ENCODE measurements around the gene PRSS50. TPM values are rescaled to one million over a fixed set of nuclear protein-coding genes. Genes with fewer than 3 reads are reported as not detected.

The PRSS50 gene
- total RNA-seq, 1 donor from 2014 or later: not detected

GRCh38 chr3:46693038-46693891 lies 24.4 kb downstream of the PRSS50 start, which contains the start of gene ALS2CL:
Gene ALS2CL (minus strand): TSS chr3:46693679. CDS start chr3:46689440, 4,239 bp downstream.
- intact Hi-C loops (cut with micrococcal nuclease): no loop called here

DNA sequence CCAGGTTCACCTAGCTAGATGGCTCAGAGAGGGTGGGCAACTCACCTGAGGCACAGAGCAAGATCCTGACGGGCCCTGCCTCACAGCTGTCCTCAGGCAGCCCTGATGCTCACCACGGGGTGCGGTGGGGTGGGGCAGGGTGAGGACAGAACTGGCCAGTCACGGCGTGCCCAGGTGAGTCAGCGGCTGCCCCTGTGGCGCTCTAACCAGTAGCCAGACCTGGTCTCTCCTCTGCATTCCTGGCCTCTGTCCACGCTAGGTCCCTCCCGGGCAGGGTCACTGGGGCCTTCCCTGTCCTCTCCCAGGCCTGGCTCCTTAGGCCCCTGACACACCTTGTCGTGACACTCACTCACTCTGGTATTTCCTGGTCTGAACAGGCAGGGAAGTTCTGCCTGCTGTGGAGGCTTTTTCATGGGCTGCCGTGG lies 25.1 kb downstream of the PRSS50 start:
- intact Hi-C loops (cut with micrococcal nuclease): no loop called here

DNA sequence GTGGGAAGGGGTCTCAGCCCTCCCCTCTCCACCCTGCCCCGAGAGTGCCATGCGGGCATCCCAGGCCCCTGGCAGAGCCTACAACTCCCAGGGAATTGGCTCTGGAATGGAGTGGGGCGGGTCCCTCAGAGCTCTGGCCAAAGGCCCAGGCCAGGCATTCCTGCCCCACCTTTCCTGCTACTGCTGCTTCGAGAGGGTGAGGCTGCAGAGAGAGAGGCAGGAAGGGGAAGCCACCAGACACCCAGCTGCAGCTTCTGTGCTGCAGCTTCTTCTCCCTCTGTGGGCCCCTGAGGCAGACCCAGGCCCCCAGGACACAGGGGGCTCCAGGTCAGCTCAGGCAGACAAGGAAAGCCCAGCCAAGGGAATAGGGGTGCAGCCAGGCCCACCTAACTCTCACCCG lies 26.9 kb downstream of the PRSS50 start:
- intact Hi-C loops (cut with micrococcal nuclease): no loop called here

DNA sequence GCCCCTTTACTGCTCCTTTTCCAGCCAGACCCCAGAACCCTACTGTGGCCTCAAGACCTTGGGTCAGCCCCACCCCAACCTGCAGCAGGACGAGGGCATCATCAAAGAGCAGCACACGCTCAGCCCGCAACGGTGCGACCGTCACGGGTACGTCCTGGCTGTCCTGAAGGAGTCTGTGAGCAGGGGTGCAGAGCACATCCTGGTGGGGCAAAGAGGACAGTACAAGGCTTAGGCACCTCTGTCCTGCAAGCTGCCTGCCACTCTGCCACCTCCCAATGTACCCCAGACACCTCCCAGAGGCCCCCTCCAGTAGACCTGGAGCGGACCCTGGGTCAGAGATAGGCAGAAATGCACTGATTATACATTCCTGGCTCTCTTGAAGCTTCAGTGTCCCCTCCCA lies 32.2 kb downstream of the PRSS50 start:
- intact Hi-C loops (cut with micrococcal nuclease): no loop called here

GRCh38 chr3:46684891-46685290 lies 32.8 kb downstream of the PRSS50 start:
- intact Hi-C loops (cut with micrococcal nuclease): no loop called here

DNA sequence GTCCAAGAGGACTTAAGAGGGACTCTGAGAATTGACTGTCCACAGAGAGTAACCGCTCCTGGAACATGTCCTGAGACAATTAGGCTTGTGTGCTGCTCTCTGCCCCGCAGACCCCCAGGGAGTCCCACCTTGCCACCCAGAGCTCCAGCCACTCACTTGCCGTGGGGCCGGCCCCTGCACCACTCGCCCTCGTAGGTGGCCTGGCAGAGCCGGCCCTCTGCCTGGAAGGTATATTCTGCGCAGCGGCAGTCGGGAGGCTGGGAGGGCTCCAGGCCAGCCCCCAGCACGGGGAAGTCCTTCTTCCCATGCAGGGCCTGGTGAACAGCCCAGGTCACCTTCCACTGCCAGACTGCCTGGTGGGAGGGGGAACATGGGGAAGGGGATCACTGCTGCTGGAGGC lies 34.7 kb downstream of the PRSS50 start:
- intact Hi-C loops (cut with micrococcal nuclease): no loop called here

DNA sequence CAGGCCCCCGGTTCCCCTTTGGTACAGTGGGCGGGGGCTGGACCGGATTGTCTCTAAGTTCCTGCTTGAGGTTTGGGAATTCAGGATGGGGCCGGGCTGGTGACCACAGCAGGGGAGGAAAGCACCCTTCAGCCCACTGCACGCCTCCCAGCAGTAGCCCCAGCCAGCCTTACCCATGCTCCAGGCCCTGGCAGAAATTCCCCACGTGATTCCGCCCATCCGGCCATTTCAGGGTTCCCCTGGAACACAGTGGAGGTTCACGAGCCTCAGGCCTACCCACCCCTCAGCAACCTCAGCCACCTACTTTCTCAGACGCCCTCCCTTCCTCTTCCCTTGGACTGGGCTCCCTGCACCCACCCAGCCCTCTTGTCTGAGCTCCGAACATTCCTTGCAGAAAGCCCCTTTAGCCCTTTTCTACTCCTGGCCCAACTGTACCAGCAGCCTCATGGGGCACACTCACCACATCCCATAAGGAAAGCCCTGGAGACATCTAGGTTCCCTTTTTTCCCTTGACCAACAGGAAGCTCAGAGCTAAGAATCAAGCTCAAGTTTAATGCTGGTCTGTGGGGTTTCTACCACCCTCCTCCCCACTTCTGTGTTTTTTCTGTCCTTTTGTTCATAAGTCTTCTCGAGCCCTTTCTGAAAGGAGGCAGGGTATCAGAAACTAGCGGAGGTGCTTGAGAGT lies 35.7 kb downstream of the PRSS50 start:
- intact Hi-C loops (cut with micrococcal nuclease): no loop called here

GRCh38 chr3:46681387-46681786 lies 36.3 kb downstream of the PRSS50 start:
- intact Hi-C loops (cut with micrococcal nuclease): no loop called here

GRCh38 chr3:46680298-46680826 lies 37.3 kb downstream of the PRSS50 start:
- intact Hi-C loops (cut with micrococcal nuclease): no loop called here

- intact Hi-C loops (cut with micrococcal nuclease): no loop called here
Measured at GRCh38 chr3:46679681-46680080, 38.0 kb downstream of the PRSS50 start.

DNA sequence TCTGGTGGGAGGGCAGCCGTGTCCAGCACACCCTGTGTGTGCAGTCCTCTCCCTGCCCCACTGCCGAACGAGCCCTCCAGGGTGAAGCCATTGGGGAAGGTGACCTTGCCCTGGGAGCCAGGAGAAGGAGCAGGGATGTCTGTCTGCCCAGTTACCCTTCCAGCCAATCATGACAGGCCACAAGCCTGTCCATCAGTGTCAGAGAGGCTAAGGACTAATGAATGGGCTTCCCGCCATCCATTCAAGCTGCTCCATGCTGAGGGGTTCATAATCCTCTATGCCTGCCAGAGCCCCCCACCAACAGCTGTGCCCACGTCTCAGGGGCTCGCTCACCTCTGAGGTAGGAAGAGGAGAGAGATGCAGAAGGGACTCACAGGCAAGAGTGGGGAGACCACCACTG lies 39.4 kb downstream of the PRSS50 start:
- intact Hi-C loops (cut with micrococcal nuclease): no loop called here

- intact Hi-C loops (cut with micrococcal nuclease): no loop called here
Measured at GRCh38 chr3:46677411-46677726, 40.3 kb downstream of the PRSS50 start.

DNA sequence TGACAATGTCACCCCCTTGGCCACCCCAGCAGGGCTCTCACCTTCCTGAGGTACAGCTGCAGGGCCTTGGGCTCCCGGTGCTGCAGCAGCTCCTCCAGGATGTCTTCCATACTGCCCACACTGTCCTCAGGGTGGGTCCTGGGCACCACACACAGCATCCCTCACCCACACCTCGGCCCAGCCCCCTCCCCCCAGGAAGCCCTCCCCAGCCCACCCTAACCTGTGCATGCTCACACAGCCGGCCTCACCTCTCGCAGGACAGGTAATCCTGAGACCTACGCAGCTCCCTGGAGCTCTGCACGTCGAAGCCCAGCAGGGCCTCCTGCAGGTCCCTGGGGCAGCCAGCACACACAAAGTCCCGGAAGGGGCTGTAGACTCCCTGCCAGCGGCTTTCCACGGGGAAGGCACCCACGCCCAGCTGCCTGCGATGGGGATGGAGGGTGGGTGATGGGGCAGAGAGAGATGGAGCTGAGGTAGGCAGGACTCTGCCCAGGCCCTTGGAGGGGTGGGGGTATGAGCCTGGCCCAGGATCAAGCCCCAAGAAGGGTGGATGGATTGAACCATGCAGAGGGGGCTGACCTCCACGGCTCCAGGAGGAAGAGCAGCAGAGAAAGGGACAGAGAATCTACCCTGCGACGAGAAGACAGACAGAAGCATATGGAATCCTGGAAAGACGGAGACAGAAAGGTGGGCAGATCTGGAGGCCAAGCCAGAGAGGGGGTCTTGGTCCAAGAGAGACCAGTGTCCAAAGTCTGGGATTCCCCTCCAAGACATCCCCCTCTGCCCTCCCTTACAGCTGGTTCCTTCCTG lies 40.9 kb downstream of the PRSS50 start:
- intact Hi-C loops (cut with micrococcal nuclease): no loop called here

GRCh38 chr3:46675843-46676567 lies 41.7 kb downstream of the PRSS50 start:
- intact Hi-C loops (cut with micrococcal nuclease): no loop called here

- intact Hi-C loops (cut with micrococcal nuclease): no loop called here
Measured at GRCh38 chr3:46675426-46675825, 42.2 kb downstream of the PRSS50 start.

- intact Hi-C loops (cut with micrococcal nuclease): no loop called here
Measured at GRCh38 chr3:46674031-46674845, 43.4 kb downstream of the PRSS50 start.

DNA sequence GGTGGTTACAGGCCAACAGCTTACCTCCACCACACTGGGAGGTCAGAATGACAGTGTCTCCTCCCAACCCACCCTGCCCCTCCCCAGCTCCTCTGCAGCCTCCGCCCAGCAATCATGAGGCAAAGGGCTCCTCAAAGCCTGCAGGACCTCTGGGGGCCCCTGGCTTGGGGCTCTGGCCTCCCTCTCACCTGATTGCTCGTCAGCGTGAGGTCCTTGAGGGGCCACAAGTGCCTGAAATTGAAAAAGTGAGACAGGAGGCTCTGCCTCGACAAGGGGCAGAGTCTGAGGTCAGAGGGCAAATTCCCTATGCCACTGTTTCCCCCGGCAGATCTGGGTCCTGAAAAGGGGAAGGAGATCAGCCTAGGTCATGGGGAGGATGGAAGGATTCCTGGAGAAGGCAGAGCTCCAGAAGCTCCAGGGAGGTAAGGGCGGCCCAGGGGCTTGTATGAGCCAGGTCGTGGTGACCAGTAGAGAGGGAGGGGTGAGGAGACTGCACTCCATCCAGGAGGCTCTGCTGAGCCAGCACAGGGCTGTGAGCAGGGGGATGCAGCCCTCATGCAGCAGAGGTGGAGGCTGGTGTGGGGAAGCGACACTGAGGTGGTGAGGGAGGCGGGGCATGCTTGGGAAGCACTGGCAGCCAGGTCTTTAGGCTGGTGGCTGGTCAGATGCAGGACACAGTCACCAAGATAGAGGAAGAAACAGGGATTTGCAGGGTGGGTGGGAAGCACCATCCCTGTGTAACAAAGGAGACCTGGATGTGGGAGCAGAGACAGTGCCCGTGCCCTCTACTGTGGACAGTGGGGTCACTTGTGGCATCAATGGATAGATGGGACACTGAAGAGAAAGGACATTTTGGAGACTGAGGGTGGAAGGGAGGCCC lies 44.3 kb downstream of the PRSS50 start:
- intact Hi-C loops (cut with micrococcal nuclease): no loop called here

DNA sequence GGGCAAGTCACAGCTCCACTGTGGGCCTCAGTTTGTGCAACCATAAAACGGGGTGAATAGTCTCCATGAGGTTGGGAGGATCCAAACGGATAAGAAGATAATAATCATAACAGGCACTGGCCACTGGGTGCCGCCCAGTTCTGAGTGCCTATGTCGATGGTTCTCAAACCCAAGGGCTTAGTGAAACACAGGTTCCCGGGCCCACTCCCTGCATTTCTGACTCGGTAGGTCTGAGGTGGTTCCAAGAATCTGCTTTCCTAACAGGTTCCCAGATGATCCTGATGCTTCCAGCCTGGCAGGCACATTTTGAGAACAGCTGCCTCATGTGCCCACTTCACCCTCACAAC lies 45.3 kb downstream of the PRSS50 start:
- intact Hi-C loops (cut with micrococcal nuclease): no loop called here

All from T-helper 2 cell treated with Interferon-gamma antibody and Interleukin-4, amounts not matched to agents 100 ng/mL and 5 ng/mL, for 36 hours (primary cell).